ENCODE results near the gene PHRF1.

The PHRF1 gene

GRCh38 chr11:575313-575995 is 816 bp upstream of the PHRF1 start:
- Histone ChIP-seq H3K4me3 (ENCODE audit: low read depth in 1 of 5, low read length in 5 of 5) (peak overlapping the region in 4 of 5 donors; percentile 61 to 82 (median 68)), H3K9me3 (ENCODE audit: control insufficient read depth in 5 of 5, low read length in 5 of 5) (no peaks in the 10 kb centered on the region), H3K36me3 (ENCODE audit: control insufficient read depth in 5 of 5, insufficient read depth in 5 of 5, low read length in 5 of 5) (no peaks in the 10 kb centered on the region), H3K9ac (ENCODE audit: low read length in 5 of 5) (peak overlapping the region in 2 of 5 donors; percentile 35 to 64), H3K4me1 (ENCODE audit: control insufficient read depth in 5 of 5, insufficient read depth in 5 of 5, low read length in 5 of 5) (peaks cover 16 to 46% (median 40%) of the 10 kb centered on the region in 5 donors), H3K27ac (ENCODE audit: low read depth, low read length) (no peak overlapping the region), H3K27me3 (ENCODE audit: control insufficient read depth in 5 of 5, insufficient read depth in 4 of 5, low read length in 5 of 5) (peaks cover 0 to 5% (median 4%) of the 10 kb centered on the region in 5 donors)

GRCh38 chr11:576811-577610 is 741 bp downstream of the PHRF1 start:
- Histone ChIP-seq H3K4me1 (ENCODE audit: control insufficient read depth in 5 of 5, insufficient read depth in 5 of 5, low read length in 5 of 5) (peaks cover 16 to 50% (median 41%) of the 10 kb centered on the region in 5 donors), H3K27ac (ENCODE audit: low read depth, low read length) (peak overlapping the region; percentile 67), H3K36me3 (ENCODE audit: control insufficient read depth in 5 of 5, insufficient read depth in 5 of 5, low read length in 5 of 5) (peaks cover 0 to 7% (median 4%) of the 10 kb centered on the region in 5 donors), H3K9me3 (ENCODE audit: control insufficient read depth in 5 of 5, low read length in 5 of 5) (no peaks in the 10 kb centered on the region), H3K9ac (ENCODE audit: low read length in 5 of 5) (peak overlapping the region; percentile 43 to 100 (median 98)), H3K27me3 (ENCODE audit: control insufficient read depth in 5 of 5, insufficient read depth in 4 of 5, low read length in 5 of 5) (peaks cover 0 to 5% (median 2%) of the 10 kb centered on the region in 5 donors), H3K4me3 (ENCODE audit: low read depth in 1 of 5, low read length in 5 of 5) (peak overlapping the region; percentile 87 to 98 (median 94))

DNA sequence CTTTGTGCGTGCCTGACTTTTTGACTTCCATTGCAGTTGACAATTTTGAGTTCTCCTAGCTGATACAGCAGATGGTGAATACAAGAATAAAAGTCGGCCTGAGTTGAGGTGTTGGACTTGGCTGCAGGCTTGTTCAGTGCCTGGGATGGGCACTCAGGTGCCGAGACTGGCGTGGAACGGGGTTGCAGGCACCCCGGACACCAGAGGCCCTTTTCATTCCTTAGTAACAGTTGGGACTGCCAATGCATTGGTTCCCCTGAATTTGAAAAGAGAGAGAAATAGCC is 1.3 kb downstream of the PHRF1 start:
- H3K4me1 ChIP-seq (ENCODE audit: control insufficient read depth in 5 of 5, insufficient read depth in 5 of 5, low read length in 5 of 5): peaks cover 16 to 50% (median 41%) of the 10 kb centered on the region in 5 donors

DNA sequence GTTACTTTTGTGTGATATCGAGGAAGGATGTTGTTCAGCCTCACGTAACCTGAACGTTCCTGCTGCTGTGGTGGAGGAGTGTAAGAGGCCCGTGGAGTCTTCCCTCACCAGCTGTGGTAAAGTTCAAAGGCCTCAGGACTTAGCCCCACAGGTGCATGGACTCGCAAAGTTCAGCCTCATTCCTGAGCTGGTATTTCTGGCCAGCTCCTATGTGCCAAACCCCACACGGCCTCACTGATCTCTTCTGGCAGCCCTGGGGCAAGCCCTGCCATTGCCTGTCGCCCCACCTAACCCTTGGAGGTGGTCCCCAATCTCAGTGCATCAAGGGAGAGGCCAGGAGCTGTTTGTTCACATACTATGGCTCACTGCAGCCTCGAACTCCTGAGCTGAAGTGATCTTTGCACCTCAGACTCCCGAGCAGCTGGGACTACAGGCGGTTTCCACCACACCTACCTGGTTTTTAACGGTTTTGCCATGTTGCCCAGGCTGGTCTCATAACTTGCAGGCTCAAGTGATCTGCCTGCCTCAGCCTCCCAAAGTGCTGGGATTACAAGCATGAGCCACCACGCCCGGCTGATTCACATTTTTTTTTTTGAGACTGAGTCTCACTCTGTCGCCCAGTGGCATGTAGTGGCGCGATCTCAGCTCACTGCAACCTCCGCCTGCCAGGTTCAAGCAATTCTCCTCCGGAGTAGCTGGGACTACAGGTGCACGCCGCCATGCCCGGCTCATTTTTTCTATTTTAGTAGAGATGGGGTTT is 2.2 kb downstream of the PHRF1 start:
- H3K27ac ChIP-seq (ENCODE audit: low read depth, low read length): no peak overlapping the region
- peak overlapping the region; percentile 42 to 100 (median 98) for H3K9ac ChIP-seq (ENCODE audit: low read length in 5 of 5)
- H3K27me3 ChIP-seq (ENCODE audit: control insufficient read depth in 5 of 5, insufficient read depth in 4 of 5, low read length in 5 of 5): peaks cover 0 to 5% (median 2%) of the 10 kb centered on the region in 5 donors
- peaks cover 0 to 20% (median 10%) of the 10 kb centered on the region in 5 donors for H3K36me3 ChIP-seq (ENCODE audit: control insufficient read depth in 5 of 5, insufficient read depth in 5 of 5, low read length in 5 of 5)
- H3K4me1 ChIP-seq (ENCODE audit: control insufficient read depth in 5 of 5, insufficient read depth in 5 of 5, low read length in 5 of 5): peaks cover 16 to 50% (median 41%) of the 10 kb centered on the region in 5 donors
- peak overlapping the region in 4 of 5 donors; percentile 87 to 98 (median 91) for H3K4me3 ChIP-seq (ENCODE audit: low read depth in 1 of 5, low read length in 5 of 5)
- no peaks in the 10 kb centered on the region for H3K9me3 ChIP-seq (ENCODE audit: control insufficient read depth in 5 of 5, low read length in 5 of 5)

More for the DNA sequence above, 1.3 kb downstream of the PHRF1 start:
- H3K9me3 ChIP-seq (ENCODE audit: control insufficient read depth in 5 of 5, low read length in 5 of 5): no peaks in the 10 kb centered on the region
- peak overlapping the region; percentile 87 to 98 (median 94) for H3K4me3 ChIP-seq (ENCODE audit: low read depth in 1 of 5, low read length in 5 of 5)
- peaks cover 0 to 5% (median 2%) of the 10 kb centered on the region in 5 donors for H3K27me3 ChIP-seq (ENCODE audit: control insufficient read depth in 5 of 5, insufficient read depth in 4 of 5, low read length in 5 of 5)
- peak overlapping the region; percentile 67 for H3K27ac ChIP-seq (ENCODE audit: low read depth, low read length)
- H3K36me3 ChIP-seq (ENCODE audit: control insufficient read depth in 5 of 5, insufficient read depth in 5 of 5, low read length in 5 of 5): peaks cover 0 to 12% (median 7%) of the 10 kb centered on the region in 5 donors
- H3K9ac ChIP-seq (ENCODE audit: low read length in 5 of 5): peak overlapping the region; percentile 43 to 100 (median 98)

DNA sequence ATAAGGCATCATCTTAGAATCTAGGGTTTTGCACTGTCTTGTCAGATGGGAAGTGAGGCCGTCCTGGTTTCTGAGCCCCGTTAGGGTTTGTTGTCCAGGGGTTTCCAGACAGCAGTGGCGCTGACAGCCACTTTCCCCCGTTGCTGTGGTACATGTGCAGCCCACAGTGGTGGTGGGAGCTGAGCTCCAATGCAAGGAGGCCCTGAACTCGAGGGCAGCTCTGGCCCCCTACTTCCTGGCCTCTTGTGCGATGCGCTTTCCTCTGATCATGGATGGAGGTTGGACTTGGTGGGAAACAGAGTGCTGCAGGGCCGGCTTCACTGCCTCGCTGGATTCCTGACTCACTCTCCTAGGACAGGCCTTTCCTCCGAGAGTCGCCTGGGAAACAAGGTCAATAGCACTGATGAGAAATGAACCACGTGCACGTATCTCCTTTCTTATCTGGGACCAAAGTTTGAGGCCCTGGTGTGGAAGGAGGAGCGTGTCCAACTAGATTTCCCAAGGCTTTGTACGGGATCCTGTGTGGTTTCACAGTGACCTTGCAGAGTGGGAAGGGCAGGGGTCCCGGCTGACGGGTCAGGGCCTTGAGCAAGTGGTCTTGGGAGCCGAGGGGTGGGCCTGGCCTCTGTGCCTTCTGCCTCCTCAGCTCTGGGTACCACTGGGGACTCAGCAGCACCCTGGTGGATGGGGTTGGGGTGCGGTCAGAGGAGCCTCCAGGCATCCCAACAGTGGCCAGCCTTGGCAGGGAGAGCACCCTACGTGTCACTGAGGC is 3.7 kb downstream of the PHRF1 start:
- H3K36me3 ChIP-seq (ENCODE audit: control insufficient read depth in 5 of 5, insufficient read depth in 5 of 5, low read length in 5 of 5): peaks cover 0 to 32% (median 18%) of the 10 kb centered on the region in 5 donors
- H3K27ac ChIP-seq (ENCODE audit: low read depth, low read length): no peak overlapping the region
- H3K27me3 ChIP-seq (ENCODE audit: control insufficient read depth in 5 of 5, insufficient read depth in 4 of 5, low read length in 5 of 5): peaks cover 0 to under 1% (median 0%) of the 10 kb centered on the region in 5 donors
- H3K9ac ChIP-seq (ENCODE audit: low read length in 5 of 5): peak overlapping the region in 1 of 5 donors; percentile 54
- peaks cover 16 to 48% (median 38%) of the 10 kb centered on the region in 5 donors for H3K4me1 ChIP-seq (ENCODE audit: control insufficient read depth in 5 of 5, insufficient read depth in 5 of 5, low read length in 5 of 5)
- no peaks in the 10 kb centered on the region for H3K9me3 ChIP-seq (ENCODE audit: control insufficient read depth in 5 of 5, low read length in 5 of 5)
- no peak overlapping the region for H3K4me3 ChIP-seq (ENCODE audit: low read depth in 1 of 5, low read length in 5 of 5)

- Histone ChIP-seq H3K27me3 (ENCODE audit: control insufficient read depth in 5 of 5, insufficient read depth in 4 of 5, low read length in 5 of 5) (no peaks in the 10 kb centered on the region), H3K9ac (ENCODE audit: low read length in 5 of 5) (no peak overlapping the region), H3K27ac (ENCODE audit: low read depth, low read length) (no peak overlapping the region), H3K36me3 (ENCODE audit: control insufficient read depth in 5 of 5, insufficient read depth in 5 of 5, low read length in 5 of 5) (peaks cover 0 to 39% (median 20%) of the 10 kb centered on the region in 5 donors), H3K4me3 (ENCODE audit: low read depth in 1 of 5, low read length in 5 of 5) (no peak overlapping the region), H3K9me3 (ENCODE audit: control insufficient read depth in 5 of 5, low read length in 5 of 5) (no peaks in the 10 kb centered on the region), H3K4me1 (ENCODE audit: control insufficient read depth in 5 of 5, insufficient read depth in 5 of 5, low read length in 5 of 5) (peaks cover 16 to 41% (median 32%) of the 10 kb centered on the region in 5 donors)
Measured at GRCh38 chr11:581342-581741, 5.1 kb downstream of the PHRF1 start.

GRCh38 chr11:581752-582151 is 5.5 kb downstream of the PHRF1 start:
- no peaks in the 10 kb centered on the region for H3K27me3 ChIP-seq (ENCODE audit: control insufficient read depth in 5 of 5, insufficient read depth in 4 of 5, low read length in 5 of 5)
- H3K4me1 ChIP-seq (ENCODE audit: control insufficient read depth in 5 of 5, insufficient read depth in 5 of 5, low read length in 5 of 5): peaks cover 16 to 41% (median 32%) of the 10 kb centered on the region in 5 donors
- peaks cover 0 to 43% (median 24%) of the 10 kb centered on the region in 5 donors for H3K36me3 ChIP-seq (ENCODE audit: control insufficient read depth in 5 of 5, insufficient read depth in 5 of 5, low read length in 5 of 5)
- no peaks in the 10 kb centered on the region for H3K9me3 ChIP-seq (ENCODE audit: control insufficient read depth in 5 of 5, low read length in 5 of 5)
- no peak overlapping the region for H3K27ac ChIP-seq (ENCODE audit: low read depth, low read length)
- no peak overlapping the region for H3K4me3 ChIP-seq (ENCODE audit: low read depth in 1 of 5, low read length in 5 of 5)
- H3K9ac ChIP-seq (ENCODE audit: low read length in 5 of 5): no peak overlapping the region

GRCh38 chr11:584287-584686 is 8.0 kb downstream of the PHRF1 start:
- Histone ChIP-seq H3K9ac (ENCODE audit: low read length in 5 of 5) (no peak overlapping the region), H3K27ac (ENCODE audit: low read depth, low read length) (no peak overlapping the region), H3K4me1 (ENCODE audit: control insufficient read depth in 5 of 5, insufficient read depth in 5 of 5, low read length in 5 of 5) (peaks cover 2 to 16% (median 14%) of the 10 kb centered on the region in 5 donors), H3K9me3 (ENCODE audit: control insufficient read depth in 5 of 5, low read length in 5 of 5) (no peaks in the 10 kb centered on the region), H3K36me3 (ENCODE audit: control insufficient read depth in 5 of 5, insufficient read depth in 5 of 5, low read length in 5 of 5) (peaks cover 0 to 65% (median 44%) of the 10 kb centered on the region in 5 donors), H3K27me3 (ENCODE audit: control insufficient read depth in 5 of 5, insufficient read depth in 4 of 5, low read length in 5 of 5) (no peaks in the 10 kb centered on the region), H3K4me3 (ENCODE audit: low read depth in 1 of 5, low read length in 5 of 5) (no peak overlapping the region)

All from subcutaneous abdominal adipose tissue (tissue), 5 donors.